ENCODE data around the gene GARS1.

The GARS1 gene

DNA sequence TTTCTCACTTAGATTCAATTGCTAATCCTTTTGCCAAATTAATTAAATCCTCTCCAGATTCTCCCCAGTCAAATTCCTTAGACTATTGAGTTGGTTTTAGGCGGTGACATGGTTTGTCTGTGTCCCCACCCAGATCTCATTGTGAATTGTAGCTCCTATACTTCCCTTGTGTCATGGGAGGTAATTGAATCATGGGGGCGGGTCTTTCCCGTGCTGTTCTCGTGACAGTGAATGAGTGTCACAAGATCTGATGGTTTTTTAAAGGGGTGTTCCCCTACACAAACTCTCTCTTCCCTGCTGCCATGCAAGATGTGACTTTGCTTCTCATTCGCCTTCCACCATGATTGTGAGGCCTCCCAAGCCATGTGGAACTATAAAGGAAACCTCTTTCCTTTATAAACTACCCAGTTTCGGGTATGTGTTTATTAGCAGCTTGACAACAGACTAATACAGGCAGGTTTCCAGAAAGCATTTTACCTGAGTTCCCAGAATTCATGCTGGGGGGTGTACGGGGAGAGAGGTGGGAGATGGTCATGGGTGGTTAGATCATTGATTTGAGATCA, 44.7 kb upstream of the GARS1 start:
- no peak for DNase-seq
- H3K4me1 ChIP-seq, result peaks cover 0 to 24% (median 9%) of the 10 kb centered on the region in 4 donors
- no peaks in the 10 kb centered on the region for H3K27me3 ChIP-seq
- no peak overlapping the region for H3K4me3 ChIP-seq
- H3K27ac ChIP-seq, result no peak overlapping the region
- TF ChIP-seq, protein P1, sequence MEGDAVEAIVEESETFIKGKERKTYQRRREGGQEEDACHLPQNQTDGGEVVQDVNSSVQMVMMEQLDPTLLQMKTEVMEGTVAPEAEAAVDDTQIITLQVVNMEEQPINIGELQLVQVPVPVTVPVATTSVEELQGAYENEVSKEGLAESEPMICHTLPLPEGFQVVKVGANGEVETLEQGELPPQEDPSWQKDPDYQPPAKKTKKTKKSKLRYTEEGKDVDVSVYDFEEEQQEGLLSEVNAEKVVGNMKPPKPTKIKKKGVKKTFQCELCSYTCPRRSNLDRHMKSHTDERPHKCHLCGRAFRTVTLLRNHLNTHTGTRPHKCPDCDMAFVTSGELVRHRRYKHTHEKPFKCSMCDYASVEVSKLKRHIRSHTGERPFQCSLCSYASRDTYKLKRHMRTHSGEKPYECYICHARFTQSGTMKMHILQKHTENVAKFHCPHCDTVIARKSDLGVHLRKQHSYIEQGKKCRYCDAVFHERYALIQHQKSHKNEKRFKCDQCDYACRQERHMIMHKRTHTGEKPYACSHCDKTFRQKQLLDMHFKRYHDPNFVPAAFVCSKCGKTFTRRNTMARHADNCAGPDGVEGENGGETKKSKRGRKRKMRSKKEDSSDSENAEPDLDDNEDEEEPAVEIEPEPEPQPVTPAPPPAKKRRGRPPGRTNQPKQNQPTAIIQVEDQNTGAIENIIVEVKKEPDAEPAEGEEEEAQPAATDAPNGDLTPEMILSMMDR (IDR thresholded peaks at IDR 0.05), result no peak
- no peaks in the 10 kb centered on the region for H3K9me3 ChIP-seq
- peaks cover 0 to 31% (median 0%) of the 10 kb centered on the region in 3 donors for H3K36me3 ChIP-seq
- intact Hi-C loops (cut with DNase I; ENCODE audit: low total_unique reads), result no loop called here

DNA sequence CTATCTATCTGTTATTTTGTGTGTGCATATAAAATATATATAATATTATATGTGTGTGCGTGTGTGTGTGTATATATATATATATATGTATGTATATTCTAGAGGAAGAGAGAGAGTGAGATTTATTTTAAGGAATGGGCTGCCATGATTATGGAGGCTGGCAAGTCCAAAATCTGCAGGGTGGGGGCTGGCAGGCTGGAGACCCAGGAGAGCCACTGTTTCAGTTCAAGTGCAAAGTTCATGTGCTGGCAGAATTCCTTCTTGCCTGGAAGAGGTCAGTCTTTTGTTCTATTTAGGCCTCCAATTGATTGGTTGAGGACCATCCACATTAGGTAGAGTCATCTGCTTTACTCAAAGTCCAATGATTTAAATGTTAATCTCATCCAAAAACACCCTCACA, 42.3 kb upstream of the GARS1 start:
- no peak overlapping the region for H3K4me3 ChIP-seq
- H3K27me3 ChIP-seq, result no peaks in the 10 kb centered on the region
- H3K4me1 ChIP-seq, result peaks cover 0 to 28% (median 9%) of the 10 kb centered on the region in 4 donors
- intact Hi-C loops (cut with DNase I; ENCODE audit: low total_unique reads), result no loop called here
- H3K9me3 ChIP-seq, result no peaks in the 10 kb centered on the region
- H3K27ac ChIP-seq, result no peak overlapping the region
- DNase-seq, result no peak
- TF ChIP-seq, protein P1 (IDR thresholded peaks at IDR 0.05), result no peak
- H3K36me3 ChIP-seq, result peaks cover 0 to 10% (median 5%) of the 10 kb centered on the region in 3 donors

DNA sequence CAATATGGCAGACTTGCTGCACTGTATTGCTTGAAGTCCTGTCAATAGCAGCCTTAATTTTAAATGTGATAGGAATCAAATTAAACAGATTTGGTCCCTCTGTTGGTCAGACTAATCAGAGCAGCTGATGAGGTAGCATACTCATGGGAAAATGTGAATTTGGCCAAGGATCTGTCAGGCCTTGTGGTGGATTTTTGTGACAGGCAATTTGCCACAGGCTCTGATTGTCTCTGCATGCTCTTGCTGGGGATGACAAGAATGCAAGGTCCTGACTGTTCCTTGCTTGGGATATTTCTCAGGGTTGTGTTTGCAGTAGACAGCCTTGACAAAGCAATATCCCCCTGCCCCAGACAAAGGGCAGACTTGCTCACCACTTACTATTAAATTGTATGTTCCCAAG, 41.5 kb upstream of the GARS1 start:
- TF ChIP-seq, protein P1 (IDR thresholded peaks at IDR 0.05), result no peak
- H3K4me1 ChIP-seq, result peaks cover 0 to 28% (median 9%) of the 10 kb centered on the region in 4 donors
- H3K27me3 ChIP-seq, result no peaks in the 10 kb centered on the region
- intact Hi-C loops (cut with DNase I; ENCODE audit: low total_unique reads), result no loop called here
- H3K27ac ChIP-seq, result no peak overlapping the region
- no peaks in the 10 kb centered on the region for H3K9me3 ChIP-seq
- no peak for DNase-seq
- H3K4me3 ChIP-seq, result no peak overlapping the region
- peaks cover 0 to 5% (median 2%) of the 10 kb centered on the region in 3 donors for H3K36me3 ChIP-seq

DNA sequence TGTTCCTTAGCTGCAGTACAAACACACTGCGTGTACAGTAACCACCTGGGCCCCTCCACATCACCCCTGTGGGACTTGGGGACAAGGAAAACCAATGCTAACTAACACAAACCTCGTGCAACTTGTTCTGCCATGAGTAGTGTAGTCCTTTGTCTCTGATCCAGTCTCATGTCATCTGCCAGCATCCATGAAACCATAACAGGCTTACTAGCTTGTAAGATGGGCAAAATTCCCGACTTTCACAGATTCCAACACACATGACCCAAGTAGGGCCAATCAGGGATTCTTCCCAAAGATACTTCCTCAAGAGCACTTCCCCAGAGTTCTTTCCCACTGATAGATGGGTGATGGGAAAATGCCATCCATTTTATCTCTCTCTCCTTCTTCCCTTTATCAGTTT, 41.1 kb upstream of the GARS1 start:
- Histone ChIP-seq H3K36me3 (peaks cover 0 to 5% (median under 1%) of the 10 kb centered on the region in 3 donors), H3K4me1 (peaks cover 0 to 27% (median 9%) of the 10 kb centered on the region in 4 donors), H3K9me3 (no peaks in the 10 kb centered on the region), H3K27ac (no peak overlapping the region), H3K4me3 (no peak overlapping the region), H3K27me3 (no peaks in the 10 kb centered on the region)
- TF ChIP-seq, protein P1 (IDR thresholded peaks at IDR 0.05), result no peak
- intact Hi-C loops (cut with DNase I; ENCODE audit: low total_unique reads), result no loop called here
- no peak for DNase-seq

DNA sequence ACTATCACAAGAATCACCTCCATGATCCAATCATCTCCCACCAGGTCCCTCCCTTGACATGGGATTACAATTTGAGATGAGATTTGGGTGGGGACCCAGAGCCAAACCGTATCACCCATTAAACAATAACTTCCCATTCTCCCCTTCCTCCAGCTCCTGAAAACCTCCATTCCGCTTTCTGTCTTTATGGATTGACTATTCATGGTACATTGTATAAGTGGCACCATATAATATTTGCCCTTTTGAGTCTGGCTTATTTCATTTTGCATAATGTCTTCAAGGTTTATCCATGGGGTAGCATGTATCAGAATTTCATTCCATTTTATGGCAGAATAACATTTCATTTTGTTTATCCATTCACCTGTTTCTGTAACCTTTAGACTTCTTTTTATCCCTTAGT, 39.2 kb upstream of the GARS1 start:
- no peak for DNase-seq
- no peak overlapping the region for H3K4me3 ChIP-seq
- no peak overlapping the region for H3K27ac ChIP-seq
- no peaks in the 10 kb centered on the region for H3K27me3 ChIP-seq
- peaks cover 0 to 19% (median 9%) of the 10 kb centered on the region in 4 donors for H3K4me1 ChIP-seq
- intact Hi-C loops (cut with DNase I; ENCODE audit: low total_unique reads), result no loop called here
- H3K9me3 ChIP-seq, result no peaks in the 10 kb centered on the region
- peaks cover 0 to 9% (median 5%) of the 10 kb centered on the region in 3 donors for H3K36me3 ChIP-seq
- TF ChIP-seq, protein P1 (IDR thresholded peaks at IDR 0.05), result no peak

Data from tibial artery (tissue), 4 donors.